ENCODE measurements around the gene DLGAP1.

GRCh38 chr18:4102901-4103300, 352.2 kb downstream of the DLGAP1 start:
- TF ChIP-seq CTCF (IDR thresholded peaks at IDR 0.05) (no peak), EZH2phosphoT487 (IDR thresholded peaks at IDR 0.05) (no peak)
